DOHH2 (cell line): ENCODE results near the gene MS4A6A.

ENCODE experiments used
- EZH2phosphoT487 ChIP-seq: fragments of 200-600 bp; sonication (generic); IDR thresholded peaks from 2 replicates; pipeline ENCODE4 v1.6.1; 2017; ENCODE audit warnings: borderline replicate concordance, mild to moderate bottlenecking, antibody characterized with exemption, low read length, moderate library complexity, mixed read lengths
- TF ChIP-seq, protein P1 (sequence below): fragments of 200-600 bp; sonication (generic); IDR thresholded peaks from one replicate; pipeline ENCODE4 v1.5.1; 2014; ENCODE audit warnings: antibody characterized with exemption, mild to moderate bottlenecking, low read depth, low read length; ENCODE audit not compliant: poor library complexity, severe bottlenecking

DNA sequence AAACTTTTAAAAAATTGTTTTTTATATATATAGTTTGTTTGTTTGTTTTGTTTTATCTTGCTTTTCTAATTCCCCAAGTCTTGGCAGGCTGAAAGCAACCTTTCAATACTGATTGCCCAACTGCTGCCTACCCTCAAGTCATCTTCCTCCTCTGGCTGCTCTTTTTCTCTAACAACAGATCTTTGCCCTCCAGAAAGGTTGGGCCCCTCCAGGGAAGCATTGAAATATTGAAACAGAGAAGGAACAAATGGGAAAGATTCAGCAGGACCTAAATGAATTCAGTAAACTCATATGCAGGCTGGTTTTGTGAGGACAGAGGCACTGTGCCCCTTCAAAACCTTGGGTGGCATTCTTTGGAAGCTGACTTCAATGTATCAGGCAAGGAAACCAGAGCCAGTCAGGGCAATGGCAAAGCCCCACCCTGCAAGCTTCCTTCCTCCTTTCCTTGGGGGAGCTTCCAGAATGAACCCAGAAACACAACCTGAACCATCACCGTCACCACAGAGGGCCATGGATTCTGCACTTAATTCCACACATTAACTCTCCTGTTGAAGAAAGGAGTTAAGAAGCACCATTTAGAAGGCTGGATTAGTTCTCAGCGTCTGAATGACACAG lies 815 bp upstream of the MS4A6A start:
- TF ChIP-seq, protein P1, sequence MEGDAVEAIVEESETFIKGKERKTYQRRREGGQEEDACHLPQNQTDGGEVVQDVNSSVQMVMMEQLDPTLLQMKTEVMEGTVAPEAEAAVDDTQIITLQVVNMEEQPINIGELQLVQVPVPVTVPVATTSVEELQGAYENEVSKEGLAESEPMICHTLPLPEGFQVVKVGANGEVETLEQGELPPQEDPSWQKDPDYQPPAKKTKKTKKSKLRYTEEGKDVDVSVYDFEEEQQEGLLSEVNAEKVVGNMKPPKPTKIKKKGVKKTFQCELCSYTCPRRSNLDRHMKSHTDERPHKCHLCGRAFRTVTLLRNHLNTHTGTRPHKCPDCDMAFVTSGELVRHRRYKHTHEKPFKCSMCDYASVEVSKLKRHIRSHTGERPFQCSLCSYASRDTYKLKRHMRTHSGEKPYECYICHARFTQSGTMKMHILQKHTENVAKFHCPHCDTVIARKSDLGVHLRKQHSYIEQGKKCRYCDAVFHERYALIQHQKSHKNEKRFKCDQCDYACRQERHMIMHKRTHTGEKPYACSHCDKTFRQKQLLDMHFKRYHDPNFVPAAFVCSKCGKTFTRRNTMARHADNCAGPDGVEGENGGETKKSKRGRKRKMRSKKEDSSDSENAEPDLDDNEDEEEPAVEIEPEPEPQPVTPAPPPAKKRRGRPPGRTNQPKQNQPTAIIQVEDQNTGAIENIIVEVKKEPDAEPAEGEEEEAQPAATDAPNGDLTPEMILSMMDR, result no peak
- TF ChIP-seq EZH2phosphoT487, result no peak
